Stimulated activated naive B cell treated with anti-CD40 and anti-IgM and Interleukin-4, amounts not matched to agents 10 μg/mL and 1 μg/mL and 100 μg/mL, for 72 hours (primary cell): ENCODE results near the gene MTG2.

Experiments used
- ATAC-seq, 2 donors: fragments of 150-1000 bp; cut with Tn5 transposase; replicated peaks; 2 replicates each; pipeline ENCODE4 v1.10.0; 2021; ENCODE audit warnings: moderate library complexity in 1 of 2
- DNase-seq: peaks from one replicate; pipeline ENCODE4 v3.0.0; 2021
- H3K27ac Mint-ChIP-seq: one replicate; pipeline ENCODE4 v1.8.0; 2022; ENCODE audit warnings: mild to moderate bottlenecking, mixed read lengths
- H3K27me3 Mint-ChIP-seq, 2 donors: one replicate each; pipeline ENCODE4 v1.8.0; 2022; ENCODE audit warnings: mixed read lengths in 2 of 2
- H3K36me3 Mint-ChIP-seq, 2 donors: one replicate each; pipeline ENCODE4 v1.8.0; 2022; ENCODE audit warnings: mixed read lengths in 2 of 2, mild to moderate bottlenecking in 1 of 2
- H3K4me1 Mint-ChIP-seq, 2 donors: one replicate each; pipeline ENCODE4 v1.8.0; 2022; ENCODE audit warnings: mixed read lengths in 2 of 2, mild to moderate bottlenecking in 1 of 2
- H3K4me3 Mint-ChIP-seq, 2 donors: one replicate each; pipeline ENCODE4 v1.8.0; 2022; ENCODE audit warnings: mild to moderate bottlenecking in 2 of 2, mixed read lengths in 2 of 2, moderate library complexity in 1 of 2
- H3K9me3 Mint-ChIP-seq, 2 donors: one replicate each; pipeline ENCODE4 v1.8.0; 2022; ENCODE audit warnings: mixed read lengths in 2 of 2, mild to moderate bottlenecking in 1 of 2

Gene MTG2

GRCh38 chr20:62215991-62216635, 33.3 kb downstream of the MTG2 start:
- Mint-ChIP-seq H3K4me1 (peaks cover 8 to 15% of the 10 kb centered on the region in 2 donors), H3K9me3 (no peaks in the 10 kb centered on the region), H3K36me3 (no peaks in the 10 kb centered on the region), H3K4me3 (no peak overlapping the region), H3K27me3 (peaks cover 49 to 74% of the 10 kb centered on the region in 2 donors), H3K27ac (no peak overlapping the region)
- ATAC-seq, result no peak
- no peak for DNase-seq

GRCh38 chr20:62216636-62217566, 34.1 kb downstream of the MTG2 start:
- DNase-seq (no peak), ATAC-seq (no peak)
- Mint-ChIP-seq H3K27ac (no peak overlapping the region), H3K36me3 (no peaks in the 10 kb centered on the region), H3K4me1 (peaks cover 9 to 18% of the 10 kb centered on the region in 2 donors), H3K4me3 (no peak overlapping the region), H3K27me3 (peaks cover 56 to 79% of the 10 kb centered on the region in 2 donors), H3K9me3 (no peaks in the 10 kb centered on the region)

GRCh38 chr20:62217913-62218773, 35.3 kb downstream of the MTG2 start:
- H3K27me3 Mint-ChIP-seq, result peaks cover 58 to 82% of the 10 kb centered on the region in 2 donors
- ATAC-seq (no peak), DNase-seq (no peak)
- peaks cover 9 to 18% of the 10 kb centered on the region in 2 donors for H3K4me1 Mint-ChIP-seq
- no peaks in the 10 kb centered on the region for H3K9me3 Mint-ChIP-seq
- no peak overlapping the region for H3K4me3 Mint-ChIP-seq
- no peak overlapping the region for H3K27ac Mint-ChIP-seq
- no peaks in the 10 kb centered on the region for H3K36me3 Mint-ChIP-seq

GRCh38 chr20:62219101-62219991, 36.5 kb downstream of the MTG2 start:
- ATAC-seq (peak; percentile 19 to 30), DNase-seq (no peak)
- no peaks in the 10 kb centered on the region for H3K36me3 Mint-ChIP-seq
- H3K4me3 Mint-ChIP-seq, result peak overlapping the region; percentile 59 to 71
- no peak overlapping the region for H3K27ac Mint-ChIP-seq
- H3K4me1 Mint-ChIP-seq, result peaks cover 9 to 18% of the 10 kb centered on the region in 2 donors
- peaks cover 60 to 84% of the 10 kb centered on the region in 2 donors for H3K27me3 Mint-ChIP-seq
- H3K9me3 Mint-ChIP-seq, result no peaks in the 10 kb centered on the region

- no peak within 1 kb of the TSS for H3K27ac Mint-ChIP-seq
These were observed 37.3 kb downstream of the MTG2 start, which contains the start of gene HRH3 for GRCh38 chr20:62219992-62220665. TSS of gene HRH3 (minus strand) at chr20:62220278. CDS start at chr20:62219970, 308 bp downstream.

GRCh38 chr20:62220666-62221568, 38.1 kb downstream of the MTG2 start:
- Mint-ChIP-seq H3K4me3 (peak overlapping the region in 1 of 2 donors; percentile 41), H3K27me3 (peaks cover 55 to 81% of the 10 kb centered on the region in 2 donors), H3K9me3 (no peaks in the 10 kb centered on the region), H3K36me3 (no peaks in the 10 kb centered on the region), H3K27ac (no peak overlapping the region), H3K4me1 (peaks cover 9 to 18% of the 10 kb centered on the region in 2 donors)
- ATAC-seq, result no peak
- DNase-seq, result no peak

More at GRCh38 chr20:62219992-62220665, 37.3 kb downstream of the MTG2 start, which contains the start of gene HRH3:
- no peak for DNase-seq
- Mint-ChIP-seq H3K4me1 (peaks cover 9 to 18% of the 10 kb centered on the region in 2 donors), H3K9me3 (no peaks in the 10 kb centered on the region), H3K4me3 (peak within 1 kb of the TSS; percentile 59 to 71), H3K36me3 (no peaks in the 10 kb centered on the region), H3K27me3 (peaks cover 63 to 84% of the 10 kb centered on the region in 2 donors)
- ATAC-seq, result peak; percentile 72 to 75

GRCh38 chr20:62222266-62222850, 39.5 kb downstream of the MTG2 start:
- Mint-ChIP-seq H3K4me1 (peaks cover 9 to 18% of the 10 kb centered on the region in 2 donors), H3K4me3 (no peak overlapping the region), H3K27ac (no peak overlapping the region), H3K36me3 (no peaks in the 10 kb centered on the region), H3K27me3 (peaks cover 56 to 86% of the 10 kb centered on the region in 2 donors), H3K9me3 (no peaks in the 10 kb centered on the region)
- ATAC-seq (no peak), DNase-seq (no peak)

- no peak for DNase-seq
- H3K36me3 Mint-ChIP-seq, result no peaks in the 10 kb centered on the region
- H3K4me1 Mint-ChIP-seq, result peaks cover 9 to 18% of the 10 kb centered on the region in 2 donors
- H3K9me3 Mint-ChIP-seq, result no peaks in the 10 kb centered on the region
- no peak for ATAC-seq
- no peak overlapping the region for H3K4me3 Mint-ChIP-seq
- no peak overlapping the region for H3K27ac Mint-ChIP-seq
- H3K27me3 Mint-ChIP-seq, result peaks cover 52 to 85% of the 10 kb centered on the region in 2 donors
These were observed 40.1 kb downstream of the MTG2 start for GRCh38 chr20:62222972-62223371.

GRCh38 chr20:62223571-62223970, 40.7 kb downstream of the MTG2 start:
- Mint-ChIP-seq H3K27ac (no peak overlapping the region), H3K4me3 (no peak overlapping the region), H3K36me3 (no peaks in the 10 kb centered on the region), H3K9me3 (no peaks in the 10 kb centered on the region), H3K27me3 (peaks cover 56 to 79% of the 10 kb centered on the region in 2 donors), H3K4me1 (peaks cover 11 to 18% of the 10 kb centered on the region in 2 donors)
- DNase-seq (no peak), ATAC-seq (no peak)

GRCh38 chr20:62224113-62224855, 41.5 kb downstream of the MTG2 start:
- Mint-ChIP-seq H3K27me3 (peaks cover 51 to 72% of the 10 kb centered on the region in 2 donors), H3K4me1 (peaks cover 7 to 13% of the 10 kb centered on the region in 2 donors), H3K9me3 (no peaks in the 10 kb centered on the region), H3K4me3 (no peak overlapping the region), H3K27ac (no peak overlapping the region), H3K36me3 (no peaks in the 10 kb centered on the region)
- DNase-seq (no peak), ATAC-seq (no peak)

- Mint-ChIP-seq H3K4me1 (peaks cover 7 to 10% of the 10 kb centered on the region in 2 donors), H3K9me3 (no peaks in the 10 kb centered on the region), H3K36me3 (no peaks in the 10 kb centered on the region), H3K27me3 (peaks cover 49 to 70% of the 10 kb centered on the region in 2 donors), H3K27ac (no peak overlapping the region), H3K4me3 (no peak overlapping the region)
- no peak for DNase-seq
- no peak for ATAC-seq
These were observed 42.2 kb downstream of the MTG2 start for GRCh38 chr20:62225026-62225425.
